Hepatocyte (in vitro differentiated cells): ENCODE results near the gene CALB2.

Source experiments
- CTCF ChIP-seq: fragments of 200-600 bp; sonication (generic); IDR thresholded peaks from 2 replicates; pipeline ENCODE4 v1.5.1; 2016; ENCODE audit warnings: antibody characterized with exemption, mild to moderate bottlenecking; ENCODE audit not compliant: poor library complexity
- EZH2phosphoT487 ChIP-seq: fragments of 200-600 bp; sonication (generic); IDR thresholded peaks from one replicate; pipeline ENCODE4 v1.6.1; 2018; ENCODE audit warnings: antibody characterized with exemption, mild to moderate bottlenecking, low read depth, moderate library complexity; ENCODE audit not compliant: unreplicated experiment, severe bottlenecking

- no peak for TF ChIP-seq CTCF
- TF ChIP-seq EZH2phosphoT487, result no peak
These were observed 15.4 kb upstream of the CALB2 start for GRCh38 chr16:71343078-71343477.
